HepG2 (cell line): Measurements from ENCODE around the gene SPATA32. TPM values are rescaled to one million over a fixed set of nuclear protein-coding genes. Genes with fewer than 3 reads are reported as not detected.
A peak's percentile ranks its signal among the peaks of the same experiment; 100 is the strongest.

Experiments used
- EP300 ChIP-seq, 3 experiments: sonication (generic) in 1 of 3; formaldehyde crosslinking in 1 of 3; IDR thresholded peaks; 2 replicates each; pipeline versions ENCODE4 v1.5.1 to v1.6.1; 2011 to 2020; ENCODE audit warnings: low read depth in 2 of 3, low read length in 2 of 3, borderline replicate concordance in 1 of 3, improper control_type of control experiment in 1 of 3, mild to moderate bottlenecking in 1 of 3, missing genetic modification reagents in 1 of 3, moderate library complexity in 1 of 3
- FOXA1 ChIP-seq, 2 experiments: fragments of 450-650 bp in 1 of 2; sonication (generic) in 1 of 2; formaldehyde crosslinking in 1 of 2; IDR thresholded peaks; 2 replicates each; pipeline versions ENCODE4 v1.4.0 to v1.6.1; 2016 to 2020; ENCODE audit warnings: missing genetic modification reagents in 1 of 2
- KMT2B ChIP-seq: IDR thresholded peaks from 2 replicates; pipeline ENCODE4 v1.6.1; 2016; ENCODE audit warnings: missing genetic modification reagents, missing compliant biosample characterization
- NR2F1 ChIP-seq, 2 experiments: fragments of 450-650 bp in 1 of 2; formaldehyde crosslinking in 1 of 2; IDR thresholded peaks; 2 replicates each; pipeline versions ENCODE4 v1.5.0 to v1.6.1; 2016 to 2020; ENCODE audit warnings: mild to moderate bottlenecking in 1 of 2, missing compliant biosample characterization in 1 of 2, missing genetic modification reagents in 1 of 2, moderate library complexity in 1 of 2
- PHF21A ChIP-seq: sonication (generic); formaldehyde crosslinking; IDR thresholded peaks from 2 replicates; pipeline ENCODE4 v1.5.0; 2020; ENCODE audit warnings: mild to moderate bottlenecking, missing genetic modification reagents
- STAT5B ChIP-seq: sonication (generic); formaldehyde crosslinking; IDR thresholded peaks from 2 replicates; pipeline ENCODE4 v1.4.0; 2020; ENCODE audit warnings: missing genetic modification reagents
- TEAD3 ChIP-seq: optimal IDR thresholded peaks from 2 replicates; pipeline ENCODE3; 2016; ENCODE audit warnings: borderline replicate concordance
- XBP1 ChIP-seq: sonication (generic); formaldehyde crosslinking; IDR thresholded peaks from 2 replicates; pipeline ENCODE4 v1.5.0; 2020; ENCODE audit warnings: missing genetic modification reagents
- XRCC5 ChIP-seq: fragments of 200-400 bp; formaldehyde crosslinking; optimal IDR thresholded peaks from 2 replicates; pipeline ENCODE3; 2017; ENCODE audit warnings: mild to moderate bottlenecking, low read length
- ZNF530 ChIP-seq: sonication (generic); formaldehyde crosslinking; IDR thresholded peaks from 2 replicates; pipeline ENCODE4 v1.5.0; 2020; ENCODE audit warnings: low read depth, mild to moderate bottlenecking, missing genetic modification reagents
- ZNF678 ChIP-seq: sonication (generic); formaldehyde crosslinking; IDR thresholded peaks from 2 replicates; pipeline ENCODE4 v1.4.0; 2020; ENCODE audit warnings: mild to moderate bottlenecking, missing genetic modification reagents
- ZNF766 ChIP-seq: sonication (generic); formaldehyde crosslinking; IDR thresholded peaks from 2 replicates; pipeline ENCODE4 v1.5.0; 2020; ENCODE audit warnings: missing genetic modification reagents, borderline replicate concordance
- polyA plus RNA-seq, 8 experiments: library from polyadenylated mRNA; depleted of rRNA in 3 of 8; stranded (reverse) in 7 of 8; unstranded in 1 of 8; fragments of >200 nt; fragmentation: Illumina TruSeq in 4 of 8; extraction: Trizol in 4 of 8; gene quantifications; 2 replicates each; pipeline versions ENCODE4 v1.2.1 to v1.2.3, GENCODE V29; 2011 to 2016; ENCODE audit warnings: low read depth in 4 of 8, missing spikeins in 1 of 8, mixed read lengths in 1 of 8; ENCODE audit not compliant: insufficient read depth in 1 of 8
- total RNA-seq, 5 experiments: library from RNA; depleted of rRNA; stranded (reverse); fragments of >200 nt; fragmentation: Illumina TruSeq; extraction: Trizol; gene quantifications; 2 replicates each; pipeline ENCODE4 v1.2.3, GENCODE V29; 2016; ENCODE audit warnings: low read depth in 1 of 5
- TF ChIP-seq, protein P1 (sequence below): sonication (generic); formaldehyde crosslinking; IDR thresholded peaks from 2 replicates; pipeline ENCODE4 v1.4.0; 2020; ENCODE audit warnings: mild to moderate bottlenecking, missing genetic modification reagents
- TF ChIP-seq, protein P2 (sequence below): IDR thresholded peaks from 2 replicates; pipeline ENCODE4 v1.4.0; 2020; ENCODE audit warnings: mild to moderate bottlenecking, missing genetic modification reagents
- TF ChIP-seq, protein P3 (sequence below): sonication (generic); formaldehyde crosslinking; IDR thresholded peaks from 2 replicates; pipeline ENCODE4 v1.4.0; 2020; ENCODE audit warnings: mild to moderate bottlenecking, missing genetic modification reagents

The SPATA32 gene
- total and polyA plus RNA-seq, 2 of the 13 experiments (the other 11 are each of a cell fraction or from before 2014, with no cell fraction given): not detected

DNA sequence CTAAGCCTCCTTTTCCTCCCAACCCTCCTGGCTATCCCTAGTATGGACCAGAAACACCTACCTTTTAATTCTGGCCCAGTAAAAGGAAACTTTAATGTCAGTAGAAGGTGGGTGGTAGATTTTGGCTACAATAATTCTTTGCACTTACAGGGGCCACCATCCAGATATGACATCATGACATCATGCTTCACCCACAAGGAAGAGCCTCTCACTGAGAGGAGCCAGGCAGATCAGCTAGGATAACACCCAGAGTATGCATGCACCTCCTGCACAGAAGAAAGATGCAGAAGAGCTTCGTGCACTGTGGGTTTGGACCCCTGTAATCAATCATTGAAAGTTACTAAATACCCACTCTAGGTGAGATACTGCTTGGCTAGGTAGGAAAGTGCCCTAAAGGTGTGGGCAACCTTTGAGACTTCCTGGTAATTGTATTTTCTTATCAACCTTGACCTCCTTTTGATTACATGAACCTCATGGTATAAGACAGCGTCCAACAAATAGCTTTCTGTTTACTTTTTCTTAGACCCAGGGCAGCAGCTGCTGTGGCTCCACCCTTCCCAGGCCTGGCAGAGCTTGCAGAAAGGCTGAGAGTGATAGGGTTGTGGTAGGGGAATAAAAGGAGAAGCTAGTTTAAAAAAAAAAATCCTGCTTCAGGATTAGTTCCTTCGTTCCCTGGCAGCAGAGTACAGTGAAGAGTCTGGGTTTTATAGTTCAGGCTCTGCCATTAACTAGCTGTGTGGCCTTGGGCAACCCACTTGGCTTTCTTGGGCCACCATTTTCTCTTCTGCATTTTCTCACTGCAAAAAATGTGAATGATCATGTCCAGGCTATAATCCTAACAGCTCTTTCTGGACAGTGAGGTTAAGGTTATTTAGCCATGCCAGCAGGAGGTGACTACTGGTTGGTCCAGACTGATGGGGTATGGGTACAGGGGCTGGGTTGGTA is 48.8 kb upstream of the SPATA32 start (continued):
- TF ChIP-seq FOXA1 (IDR thresholded peaks at IDR 0.05): no peak
- 0 out of 2 replicates have a peak, but pooled peaks have one; percentile 5 for TF ChIP-seq FOXA1 (CRISPR knock-in tag; IDR thresholded peaks at IDR 0.05)
- TF ChIP-seq KMT2B: no peak
- TF ChIP-seq XBP1 (CRISPR knock-in tag): no peak
- TF ChIP-seq, protein P1, sequence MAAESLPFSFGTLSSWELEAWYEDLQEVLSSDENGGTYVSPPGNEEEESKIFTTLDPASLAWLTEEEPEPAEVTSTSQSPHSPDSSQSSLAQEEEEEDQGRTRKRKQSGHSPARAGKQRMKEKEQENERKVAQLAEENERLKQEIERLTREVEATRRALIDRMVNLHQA (CRISPR knock-in tag): no peak
- TF ChIP-seq STAT5B (CRISPR knock-in tag): no peak
- TF ChIP-seq ZNF530: no peak
- TF ChIP-seq PHF21A (CRISPR knock-in tag): peak; percentile 37; the same call in 1 of the 2 replicates
- TF ChIP-seq, protein P2, sequence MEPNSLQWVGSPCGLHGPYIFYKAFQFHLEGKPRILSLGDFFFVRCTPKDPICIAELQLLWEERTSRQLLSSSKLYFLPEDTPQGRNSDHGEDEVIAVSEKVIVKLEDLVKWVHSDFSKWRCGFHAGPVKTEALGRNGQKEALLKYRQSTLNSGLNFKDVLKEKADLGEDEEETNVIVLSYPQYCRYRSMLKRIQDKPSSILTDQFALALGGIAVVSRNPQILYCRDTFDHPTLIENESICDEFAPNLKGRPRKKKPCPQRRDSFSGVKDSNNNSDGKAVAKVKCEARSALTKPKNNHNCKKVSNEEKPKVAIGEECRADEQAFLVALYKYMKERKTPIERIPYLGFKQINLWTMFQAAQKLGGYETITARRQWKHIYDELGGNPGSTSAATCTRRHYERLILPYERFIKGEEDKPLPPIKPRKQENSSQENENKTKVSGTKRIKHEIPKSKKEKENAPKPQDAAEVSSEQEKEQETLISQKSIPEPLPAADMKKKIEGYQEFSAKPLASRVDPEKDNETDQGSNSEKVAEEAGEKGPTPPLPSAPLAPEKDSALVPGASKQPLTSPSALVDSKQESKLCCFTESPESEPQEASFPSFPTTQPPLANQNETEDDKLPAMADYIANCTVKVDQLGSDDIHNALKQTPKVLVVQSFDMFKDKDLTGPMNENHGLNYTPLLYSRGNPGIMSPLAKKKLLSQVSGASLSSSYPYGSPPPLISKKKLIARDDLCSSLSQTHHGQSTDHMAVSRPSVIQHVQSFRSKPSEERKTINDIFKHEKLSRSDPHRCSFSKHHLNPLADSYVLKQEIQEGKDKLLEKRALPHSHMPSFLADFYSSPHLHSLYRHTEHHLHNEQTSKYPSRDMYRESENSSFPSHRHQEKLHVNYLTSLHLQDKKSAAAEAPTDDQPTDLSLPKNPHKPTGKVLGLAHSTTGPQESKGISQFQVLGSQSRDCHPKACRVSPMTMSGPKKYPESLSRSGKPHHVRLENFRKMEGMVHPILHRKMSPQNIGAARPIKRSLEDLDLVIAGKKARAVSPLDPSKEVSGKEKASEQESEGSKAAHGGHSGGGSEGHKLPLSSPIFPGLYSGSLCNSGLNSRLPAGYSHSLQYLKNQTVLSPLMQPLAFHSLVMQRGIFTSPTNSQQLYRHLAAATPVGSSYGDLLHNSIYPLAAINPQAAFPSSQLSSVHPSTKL: 0 out of 2 replicates have a peak, but pooled peaks have one; percentile 15
- no peak for TF ChIP-seq XRCC5
- no peak for TF ChIP-seq EP300 (IDR thresholded peaks at IDR 0.05; ENCODE audit: low read depth in 2 of 2, low read length in 2 of 2)
- no peak for TF ChIP-seq EP300 (CRISPR knock-in tag; IDR thresholded peaks at IDR 0.05; ENCODE audit: borderline replicate concordance)
- TF ChIP-seq TEAD3 (CRISPR knock-in tag): no peak
- no peak for TF ChIP-seq ZNF678
- no peak for TF ChIP-seq NR2F1 (CRISPR knock-in tag; IDR thresholded peaks at IDR 0.05)
- TF ChIP-seq ZNF766 (CRISPR knock-in tag): no peak
- TF ChIP-seq, protein P3, sequence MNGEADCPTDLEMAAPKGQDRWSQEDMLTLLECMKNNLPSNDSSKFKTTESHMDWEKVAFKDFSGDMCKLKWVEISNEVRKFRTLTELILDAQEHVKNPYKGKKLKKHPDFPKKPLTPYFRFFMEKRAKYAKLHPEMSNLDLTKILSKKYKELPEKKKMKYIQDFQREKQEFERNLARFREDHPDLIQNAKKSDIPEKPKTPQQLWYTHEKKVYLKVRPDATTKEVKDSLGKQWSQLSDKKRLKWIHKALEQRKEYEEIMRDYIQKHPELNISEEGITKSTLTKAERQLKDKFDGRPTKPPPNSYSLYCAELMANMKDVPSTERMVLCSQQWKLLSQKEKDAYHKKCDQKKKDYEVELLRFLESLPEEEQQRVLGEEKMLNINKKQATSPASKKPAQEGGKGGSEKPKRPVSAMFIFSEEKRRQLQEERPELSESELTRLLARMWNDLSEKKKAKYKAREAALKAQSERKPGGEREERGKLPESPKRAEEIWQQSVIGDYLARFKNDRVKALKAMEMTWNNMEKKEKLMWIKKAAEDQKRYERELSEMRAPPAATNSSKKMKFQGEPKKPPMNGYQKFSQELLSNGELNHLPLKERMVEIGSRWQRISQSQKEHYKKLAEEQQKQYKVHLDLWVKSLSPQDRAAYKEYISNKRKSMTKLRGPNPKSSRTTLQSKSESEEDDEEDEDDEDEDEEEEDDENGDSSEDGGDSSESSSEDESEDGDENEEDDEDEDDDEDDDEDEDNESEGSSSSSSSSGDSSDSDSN (CRISPR knock-in tag): no peak
